Stimulated activated CD8-positive, alpha-beta memory T cell treated with anti-CD3 and anti-CD28 coated beads, Interleukin-7, amount 100 ng/mL, for 4 hours (primary cell): Measurements from ENCODE around the gene SNX5.

Experiments
- DNase-seq, 2 donors: peaks; one replicate each; pipeline ENCODE4 v3.0.0-alpha.2; 2020; ENCODE audit warnings: low read depth in 2 of 2

SNX5 gene

DNA sequence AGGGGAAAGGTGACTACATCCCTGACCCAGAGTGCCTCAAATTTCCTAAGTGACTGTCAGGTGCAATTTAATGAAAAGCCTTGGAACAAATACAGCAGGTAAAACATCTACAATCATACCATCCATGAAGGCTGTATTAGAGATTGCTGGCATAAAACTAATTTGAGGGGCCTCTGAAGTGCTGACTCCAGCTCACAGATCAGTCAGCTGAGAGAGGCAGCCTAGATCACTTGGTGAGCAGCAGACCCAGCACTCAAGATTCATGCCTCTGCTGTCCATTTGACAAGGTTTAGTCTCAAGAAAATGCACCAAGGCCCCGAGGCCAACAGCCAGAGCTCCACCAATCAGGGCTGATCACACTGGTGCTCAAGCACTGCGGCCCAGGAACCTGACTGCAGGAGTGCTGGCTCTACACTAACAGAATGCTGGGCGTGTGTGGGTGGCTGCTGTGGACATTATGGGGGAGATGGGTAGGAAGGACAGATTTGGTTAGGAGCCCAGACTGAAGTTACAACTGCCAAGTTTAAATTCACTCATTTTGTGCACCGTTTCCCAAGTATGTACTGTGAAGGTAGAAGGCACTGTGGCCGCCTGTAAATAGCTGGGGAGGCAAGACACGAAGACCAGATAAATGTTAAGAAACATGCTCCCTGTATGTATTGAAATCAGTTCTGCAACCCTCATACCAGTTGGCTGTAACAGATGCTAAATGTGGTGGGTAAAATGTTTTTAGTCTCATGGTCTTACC lies 28.2 kb downstream of the SNX5 start:
- no peak for DNase-seq

DNA sequence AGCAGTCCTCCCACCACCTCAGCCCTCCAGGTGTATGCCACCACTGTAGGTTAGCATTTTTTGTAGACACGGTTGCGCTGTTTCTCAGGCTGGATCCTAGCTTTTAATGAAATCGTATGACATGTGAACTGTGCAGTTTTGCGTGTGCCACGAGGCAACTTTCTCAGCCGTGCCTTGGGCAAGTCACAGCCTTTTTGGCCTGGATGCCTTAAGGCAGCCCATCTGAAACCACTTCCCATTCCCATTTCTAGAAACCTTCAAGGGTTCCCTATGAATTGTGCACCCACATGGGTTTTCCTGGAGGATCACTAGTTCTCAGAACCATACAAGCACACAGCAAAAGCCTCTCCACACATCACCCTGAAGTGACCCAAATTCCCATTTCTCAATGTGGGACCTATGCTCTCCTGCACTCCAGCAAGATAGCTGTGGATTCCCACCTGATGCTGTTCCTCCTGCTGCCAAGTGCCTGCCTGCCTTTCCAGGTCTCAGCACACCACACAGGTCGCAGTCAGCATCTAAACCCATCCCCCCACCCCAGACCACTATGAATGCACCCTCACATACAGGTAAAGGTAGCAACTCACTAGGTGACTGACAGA lies 28.9 kb downstream of the SNX5 start:
- no peak for DNase-seq

DNA sequence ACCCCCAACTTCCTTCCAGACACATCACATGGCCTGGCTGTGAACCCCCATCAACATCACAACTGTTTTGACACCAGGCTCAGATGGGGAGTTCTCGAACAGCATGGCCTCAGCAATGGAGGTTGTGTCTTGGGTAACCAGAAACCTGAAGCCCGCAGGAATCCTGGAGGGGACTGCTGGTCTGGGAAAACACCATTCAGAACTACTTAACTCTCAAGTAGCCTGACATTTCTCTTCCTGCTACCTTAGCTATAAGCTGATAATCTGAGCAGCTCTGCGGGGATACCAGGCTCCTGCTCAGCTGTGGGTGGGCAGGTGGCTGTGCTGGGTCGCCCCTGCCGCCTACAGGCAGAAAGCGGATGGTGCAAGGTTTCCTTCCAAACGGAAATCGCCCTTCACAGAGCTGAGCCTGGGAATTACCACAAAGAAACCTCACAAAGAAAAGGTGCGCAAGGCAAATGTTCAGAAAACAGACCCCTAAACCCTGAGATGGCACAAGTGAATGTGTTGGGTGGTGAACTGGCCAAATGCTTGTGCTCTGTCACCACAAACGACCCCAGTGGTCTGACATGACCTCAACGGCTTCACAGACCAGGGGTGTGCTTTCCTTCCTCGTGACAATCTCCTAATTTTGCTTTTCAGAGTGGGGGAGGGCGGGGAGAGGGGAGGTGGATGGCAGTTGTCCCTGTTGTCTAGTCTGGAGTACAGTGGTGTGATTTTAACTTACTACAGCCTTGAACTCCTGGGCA lies 29.5 kb downstream of the SNX5 start:
- DNase-seq: peak; percentile 24 to 39

DNA sequence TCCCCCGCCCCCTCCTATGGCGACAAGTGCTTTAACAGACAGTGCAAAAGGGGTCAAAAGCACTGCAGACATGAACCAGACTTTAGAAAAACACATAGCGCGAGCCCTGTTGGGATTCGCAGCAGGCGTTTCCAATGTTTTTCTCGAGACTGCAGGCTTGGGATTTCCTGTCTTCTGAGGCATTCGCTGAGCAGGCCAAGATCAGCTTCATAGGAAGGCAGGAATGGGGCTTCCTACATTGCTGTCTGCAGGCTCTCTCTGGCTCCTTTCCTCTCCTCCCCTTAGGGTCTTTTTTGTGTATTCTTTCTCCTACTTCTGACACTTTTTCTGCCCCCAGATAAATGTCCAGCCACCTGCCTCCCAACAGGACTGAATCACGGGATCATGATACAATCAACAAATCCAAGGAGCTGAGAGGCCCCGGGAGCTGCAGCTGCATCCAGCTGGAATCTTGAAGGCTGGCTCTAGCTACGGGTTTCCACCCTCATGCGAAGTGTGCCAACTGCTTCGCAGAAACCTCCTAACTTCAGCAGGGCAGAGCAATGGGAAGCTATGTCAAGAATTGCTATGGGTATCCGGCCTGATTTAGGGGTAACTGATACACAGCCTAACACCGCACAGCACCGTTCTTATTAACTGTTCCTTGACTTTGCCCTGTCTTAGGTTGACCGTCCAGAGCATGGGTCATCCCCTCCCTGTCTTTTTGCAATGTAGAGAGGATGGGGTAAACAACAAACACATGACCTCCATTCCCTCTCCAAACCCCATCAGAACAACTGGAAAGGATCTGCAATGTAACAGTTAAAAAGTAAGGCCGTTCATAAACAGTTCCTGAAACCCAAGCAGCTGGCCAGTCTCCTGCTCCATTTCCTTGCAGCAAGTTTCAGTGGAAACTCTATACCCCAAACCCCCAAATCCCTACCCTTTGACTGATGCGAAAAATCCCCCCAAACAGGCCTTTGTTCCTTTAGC lies 31.5 kb downstream of the SNX5 start:
- DNase-seq: no peak

DNA sequence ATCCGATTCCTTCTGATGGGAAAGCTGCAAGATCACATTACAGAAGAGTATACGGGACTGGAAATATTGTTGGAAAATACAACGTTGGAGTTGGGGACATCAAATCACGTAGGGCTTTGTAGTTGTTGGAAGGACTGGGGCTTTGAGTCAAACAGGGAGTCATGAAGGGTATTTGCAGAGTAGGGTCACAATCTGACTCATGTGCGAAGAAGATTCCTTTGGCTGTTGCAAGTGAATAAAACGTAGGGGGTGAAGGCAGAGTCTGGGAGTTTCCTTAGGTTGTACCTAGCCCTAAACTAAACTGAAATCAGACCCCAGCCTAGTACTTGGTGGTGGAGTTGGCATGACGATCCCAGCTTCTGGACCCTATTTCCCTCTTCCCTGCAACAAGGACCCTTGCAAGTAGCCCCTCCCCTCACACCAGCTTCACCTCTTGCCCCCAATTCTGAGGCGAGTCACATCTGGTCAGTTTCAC lies 32.3 kb downstream of the SNX5 start:
- no peak for DNase-seq

GRCh38 chr20:17935761-17936160 lies 32.8 kb downstream of the SNX5 start:
- DNase-seq: no peak

DNA sequence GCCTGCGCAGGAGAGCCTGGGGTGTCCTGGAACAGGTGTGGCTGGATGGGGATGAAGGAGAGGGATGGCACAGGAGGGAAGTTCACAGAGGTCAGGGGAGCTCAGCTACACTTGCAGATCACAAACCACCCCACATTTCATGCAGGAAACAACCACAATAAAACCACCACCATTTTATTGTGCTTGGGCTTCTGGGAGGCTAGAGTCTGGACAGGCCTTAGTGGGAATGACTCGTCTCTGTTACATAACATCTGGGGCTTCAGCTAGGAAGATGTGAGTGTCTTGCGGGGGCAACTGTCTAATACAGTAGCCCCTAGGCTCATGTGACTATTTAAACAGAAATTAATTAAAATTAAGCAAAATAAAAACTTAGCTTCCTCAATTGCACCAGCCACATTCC lies 33.4 kb downstream of the SNX5 start:
- DNase-seq: no peak

GRCh38 chr20:17934141-17934862 lies 34.3 kb downstream of the SNX5 start:
- no peak for DNase-seq

GRCh38 chr20:17933711-17934110 lies 34.9 kb downstream of the SNX5 start:
- DNase-seq: no peak

- DNase-seq: no peak
Observed at GRCh38 chr20:17933121-17933520, 35.5 kb downstream of the SNX5 start.

- no peak for DNase-seq
Observed at GRCh38 chr20:17932396-17932795, 36.2 kb downstream of the SNX5 start.

DNA sequence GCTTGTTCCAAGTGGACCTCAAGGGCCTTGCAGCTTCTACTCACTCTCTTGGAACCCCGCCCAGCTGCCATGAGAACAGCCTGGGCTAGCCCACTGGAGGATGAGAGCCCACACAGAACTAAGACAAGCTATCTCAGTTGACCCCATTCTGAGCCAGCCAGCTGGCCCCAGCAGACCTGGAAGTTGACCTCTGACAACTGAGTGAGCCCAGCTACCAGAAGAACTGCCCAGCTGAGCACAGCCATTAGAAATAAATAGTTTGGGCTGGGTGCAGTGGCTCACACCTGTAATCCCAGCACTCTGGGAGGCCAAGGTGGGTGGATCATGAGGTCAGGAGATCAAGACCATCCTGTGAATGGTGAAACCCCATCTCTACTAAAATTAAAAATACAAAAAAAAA lies 37.1 kb downstream of the SNX5 start:
- no peak for DNase-seq

GRCh38 chr20:17928633-17929311 lies 39.8 kb downstream of the SNX5 start:
- no peak for DNase-seq

DNA sequence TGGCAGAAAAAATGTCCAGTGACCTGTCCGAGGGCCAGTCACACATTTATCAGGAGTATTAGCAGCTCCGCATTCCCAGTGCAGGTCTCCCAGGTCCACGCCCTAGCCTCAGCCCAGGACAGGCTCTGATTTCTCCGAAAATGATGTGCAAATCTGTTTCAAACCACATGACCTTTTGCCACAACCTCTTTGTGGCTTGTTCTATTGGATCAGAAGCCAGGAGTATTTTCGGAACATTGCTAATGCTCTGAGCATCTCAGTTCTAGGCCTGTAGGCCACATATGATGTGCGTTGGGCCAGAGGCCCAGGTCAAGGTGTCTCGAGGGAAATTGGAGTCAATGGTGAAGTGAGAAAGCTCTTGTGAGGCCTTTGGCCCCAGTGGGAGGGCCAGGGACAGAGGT lies 40.4 kb downstream of the SNX5 start:
- no peak for DNase-seq

GRCh38 chr20:17925940-17926300 lies 42.7 kb downstream of the SNX5 start:
- no peak for DNase-seq

DNA sequence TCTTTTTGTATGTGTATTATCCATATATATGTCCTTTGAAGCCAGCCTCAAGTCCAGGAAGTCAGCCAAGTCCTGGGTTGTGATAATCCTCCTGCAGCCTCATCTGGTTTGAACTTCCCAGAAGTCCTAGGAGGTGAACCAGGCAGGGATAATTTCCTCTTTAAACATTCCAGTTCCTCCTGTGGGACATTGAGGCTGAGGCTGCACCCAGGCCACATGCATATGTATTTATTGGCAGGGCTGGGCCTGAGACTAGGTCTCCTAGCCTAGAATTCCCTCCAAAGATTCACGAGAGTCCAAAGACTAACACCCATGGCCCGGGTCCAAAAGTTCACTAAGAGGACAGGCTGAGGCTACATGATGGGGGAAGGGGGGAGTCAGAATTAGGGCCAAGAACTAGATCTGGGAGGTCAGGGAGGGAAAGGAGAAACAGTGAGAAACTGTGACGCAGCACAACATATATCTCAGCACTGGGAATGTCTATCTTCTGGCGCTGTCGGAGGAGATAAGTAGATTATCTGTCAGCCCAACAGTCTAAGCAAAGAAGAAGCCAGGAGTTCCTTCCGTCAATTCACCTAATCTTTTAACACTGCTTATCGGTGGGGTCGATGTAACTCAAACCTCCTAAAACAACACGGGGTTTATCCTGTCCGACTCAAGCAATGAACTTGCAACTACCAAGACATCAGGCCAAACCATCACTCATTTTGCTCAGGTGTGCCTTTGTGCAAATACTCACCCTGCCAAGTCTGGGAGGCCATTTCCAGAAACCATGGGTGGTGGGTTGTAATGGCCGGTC lies 43.3 kb downstream of the SNX5 start:
- DNase-seq: no peak

- no peak for DNase-seq
Observed at GRCh38 chr20:17921774-17922173, 46.8 kb downstream of the SNX5 start.

- no peak for DNase-seq
Observed at GRCh38 chr20:17919149-17919548, 49.4 kb downstream of the SNX5 start.

DNA sequence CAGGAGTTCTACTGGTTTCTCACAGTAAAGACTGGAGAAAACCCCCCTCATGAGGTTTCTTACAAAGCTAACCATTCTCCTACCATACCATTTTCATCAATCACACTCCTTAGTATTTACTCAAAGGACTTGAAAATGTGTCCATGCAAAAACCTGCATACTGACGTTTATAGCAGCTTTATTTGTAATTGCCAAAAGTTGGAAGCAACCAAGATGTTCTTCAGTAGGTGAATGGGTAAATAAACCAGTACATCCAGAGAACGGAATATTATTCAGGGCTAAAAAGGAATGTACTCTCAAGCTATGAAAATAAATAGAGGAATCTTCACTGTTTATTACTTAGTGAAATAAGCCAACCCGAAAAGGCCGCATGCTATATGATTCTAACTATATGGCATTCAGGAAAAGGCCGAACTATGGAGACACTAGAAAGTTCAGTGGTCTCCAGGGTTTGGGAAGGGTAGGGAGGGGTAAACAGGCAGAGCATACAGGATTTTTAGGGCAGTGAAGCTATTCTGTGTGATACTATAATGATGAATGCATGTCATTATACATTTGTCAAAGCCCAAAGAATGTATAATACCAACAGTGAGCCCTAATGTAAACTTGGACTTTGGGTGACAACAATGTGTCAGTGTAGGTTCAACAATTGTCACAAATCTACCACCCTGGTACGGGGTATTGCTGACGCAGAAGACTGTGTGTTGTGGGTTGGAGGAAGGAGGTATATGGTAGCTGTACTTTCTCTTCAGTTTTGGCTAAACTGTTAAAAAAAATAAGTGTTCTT lies 50.6 kb downstream of the SNX5 start:
- no peak for DNase-seq
